ENCODE data around the gene MAB21L2. TPM values are rescaled to one million over a fixed set of nuclear protein-coding genes. Genes with fewer than 3 reads are reported as not detected.
A peak's percentile ranks its signal among the peaks of the same experiment; 100 is the strongest.
"Not testable (repeated sequence)": the region's sequence is repeated elsewhere in the genome, so short reads cannot be mapped to it uniquely, and the experiment has no call there.

The MAB21L2 gene
- total RNA-seq (3.0 and 6.4 TPM in 2 replicates), polyA plus RNA-seq (4.9 and 6.3 TPM in 2 replicates)

DNA sequence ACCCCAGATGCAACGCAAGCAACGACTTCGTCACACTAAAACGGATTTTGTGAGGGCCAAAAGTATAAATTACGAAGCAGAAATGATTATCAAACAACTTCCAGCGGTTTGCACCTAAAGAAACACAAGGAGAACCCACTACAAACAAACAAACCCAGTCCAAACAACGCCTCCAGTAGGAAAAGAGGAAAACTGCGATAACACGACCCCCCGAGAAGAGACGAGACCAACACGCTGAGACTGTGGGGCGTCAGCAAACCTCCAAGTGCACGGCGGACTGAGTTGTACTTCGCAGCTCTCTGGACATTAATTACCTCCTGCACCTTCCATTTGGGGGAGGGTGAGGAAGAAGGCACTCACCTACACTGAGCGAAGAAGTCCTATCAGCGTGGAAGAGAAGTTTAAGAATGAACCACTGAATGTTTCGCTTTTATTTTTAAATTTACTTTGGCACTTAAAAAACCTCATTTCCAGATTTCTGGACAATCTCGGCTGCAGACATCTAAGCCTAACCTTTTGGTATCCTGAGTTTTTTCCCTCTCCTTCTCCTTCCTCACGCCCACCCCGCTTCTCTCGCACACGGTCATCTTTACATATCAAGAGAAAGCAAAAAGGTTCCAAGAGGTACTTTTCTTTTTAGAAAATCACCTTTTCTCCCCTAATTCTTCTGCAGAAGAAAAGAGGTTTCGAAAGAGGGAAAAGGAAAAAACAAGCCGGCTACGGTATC is at the start of gene MAB21L2:
MAB21L2 (plus strand) TSS at position 6 of the 727 bp plus-strand sequence. CDS start 879 bp downstream, outside the sequence.
- Histone ChIP-seq H2AFZ (peak within 1 kb of the TSS; percentile 12), H3K36me3 (replicated peaks; ENCODE audit: insufficient read depth, low read depth) (no peaks in the 10 kb centered on the region), H3K4me3 (peak within 1 kb of the TSS; percentile 45), H3K4me1 (ENCODE audit: insufficient read depth) (peaks cover 5% of the 10 kb centered on the region), H3K27me3 (peaks cover 74% of the 10 kb centered on the region), H4K20me1 (ENCODE audit: insufficient read depth, poor library complexity, severe bottlenecking) (peaks cover 11% of the 10 kb centered on the region), H3K9me3 (ENCODE audit: low read depth) (no peaks in the 10 kb centered on the region), H3K4me2 (peak within 1 kb of the TSS; percentile 80), H3K27ac (no peak within 1 kb of the TSS), H3K79me2 (peaks cover 8% of the 10 kb centered on the region), H3K9me2 (replicated peaks; ENCODE audit: insufficient read depth) (no peaks in the 10 kb centered on the region)
- 26% methylated on average over 27 of the region's 27 CpGs for WGBS (ENCODE audit: low lambda C conversion rate, missing lambda C conversion rate)
- TF ChIP-seq, protein P1, sequence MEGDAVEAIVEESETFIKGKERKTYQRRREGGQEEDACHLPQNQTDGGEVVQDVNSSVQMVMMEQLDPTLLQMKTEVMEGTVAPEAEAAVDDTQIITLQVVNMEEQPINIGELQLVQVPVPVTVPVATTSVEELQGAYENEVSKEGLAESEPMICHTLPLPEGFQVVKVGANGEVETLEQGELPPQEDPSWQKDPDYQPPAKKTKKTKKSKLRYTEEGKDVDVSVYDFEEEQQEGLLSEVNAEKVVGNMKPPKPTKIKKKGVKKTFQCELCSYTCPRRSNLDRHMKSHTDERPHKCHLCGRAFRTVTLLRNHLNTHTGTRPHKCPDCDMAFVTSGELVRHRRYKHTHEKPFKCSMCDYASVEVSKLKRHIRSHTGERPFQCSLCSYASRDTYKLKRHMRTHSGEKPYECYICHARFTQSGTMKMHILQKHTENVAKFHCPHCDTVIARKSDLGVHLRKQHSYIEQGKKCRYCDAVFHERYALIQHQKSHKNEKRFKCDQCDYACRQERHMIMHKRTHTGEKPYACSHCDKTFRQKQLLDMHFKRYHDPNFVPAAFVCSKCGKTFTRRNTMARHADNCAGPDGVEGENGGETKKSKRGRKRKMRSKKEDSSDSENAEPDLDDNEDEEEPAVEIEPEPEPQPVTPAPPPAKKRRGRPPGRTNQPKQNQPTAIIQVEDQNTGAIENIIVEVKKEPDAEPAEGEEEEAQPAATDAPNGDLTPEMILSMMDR (IDR thresholded peaks at IDR 0.05; ENCODE audit: poor library complexity), result no peak
- TF ChIP-seq EZH2 (IDR thresholded peaks at IDR 0.05; ENCODE audit: borderline replicate concordance) (no peak), EZH2phosphoT487 (IDR thresholded peaks at IDR 0.05; ENCODE audit: low read depth, severe bottlenecking, unreplicated experiment) (no peak)
- peak; percentile 16 for DNase-seq (ENCODE audit: low spot score)

DNA sequence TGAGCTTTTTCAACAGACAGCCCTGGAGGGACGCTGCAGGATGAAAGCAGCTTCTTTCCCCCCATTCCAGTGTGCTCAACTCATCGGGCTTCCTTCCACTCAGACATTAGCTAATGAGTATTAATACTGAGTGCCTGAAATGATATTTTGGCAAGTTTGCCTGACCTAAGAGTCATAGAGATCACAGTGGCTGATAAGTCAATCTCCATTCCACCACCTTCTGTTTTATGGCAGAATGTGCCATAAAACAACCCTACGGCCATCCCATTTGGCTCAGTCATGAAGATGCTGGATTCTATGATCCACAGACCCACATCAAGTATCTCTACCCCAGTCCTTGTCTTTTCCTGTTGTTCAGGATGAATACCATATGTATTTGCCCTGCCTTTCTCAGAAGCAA is 48.3 kb upstream of the MAB21L2 start:
- WGBS (ENCODE audit: low lambda C conversion rate, missing lambda C conversion rate), result 89% methylated on average over 3 of the region's 3 CpGs
- H3K4me3 ChIP-seq, result no peak overlapping the region
- TF ChIP-seq, protein P1 (IDR thresholded peaks at IDR 0.05; ENCODE audit: poor library complexity), result no peak
- TF ChIP-seq EZH2 (IDR thresholded peaks at IDR 0.05; ENCODE audit: borderline replicate concordance) (no peak), EZH2phosphoT487 (IDR thresholded peaks at IDR 0.05; ENCODE audit: low read depth, severe bottlenecking, unreplicated experiment) (no peak)

DNA sequence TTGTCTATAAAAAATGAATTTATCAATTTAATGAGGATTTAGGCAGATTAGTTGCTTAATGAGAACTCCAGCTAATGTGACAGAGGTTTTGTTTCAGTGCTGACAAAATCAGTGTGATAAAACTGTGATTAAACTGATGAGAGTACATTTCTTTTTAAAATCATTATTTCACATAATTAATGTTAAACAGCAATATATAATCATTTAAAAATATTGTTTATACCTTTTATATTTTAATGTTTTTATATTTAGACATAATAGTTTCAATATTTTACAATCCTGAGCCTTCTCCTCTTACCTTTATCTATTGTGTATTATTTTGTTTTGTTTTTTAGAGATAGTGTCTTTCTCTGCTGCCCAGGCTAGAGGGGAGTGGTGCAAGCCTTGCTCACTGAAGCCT is 47.1 kb upstream of the MAB21L2 start:
- Histone ChIP-seq H3K4me2 (no peak overlapping the region), H3K9me2 (replicated peaks; ENCODE audit: insufficient read depth) (no peaks in the 10 kb centered on the region), H3K36me3 (replicated peaks; ENCODE audit: insufficient read depth, low read depth) (no peaks in the 10 kb centered on the region), H2AFZ (no peak overlapping the region), H3K79me2 (no peaks in the 10 kb centered on the region), H3K4me1 (ENCODE audit: insufficient read depth) (no peaks in the 10 kb centered on the region), H3K9me3 (ENCODE audit: low read depth) (no peaks in the 10 kb centered on the region), H4K20me1 (ENCODE audit: insufficient read depth, poor library complexity, severe bottlenecking) (no peaks in the 10 kb centered on the region), H3K27me3 (no peaks in the 10 kb centered on the region), H3K27ac (no peak overlapping the region), H3K4me3 (no peak overlapping the region)
- DNase-seq (ENCODE audit: low spot score), result no peak
- TF ChIP-seq EZH2phosphoT487 (IDR thresholded peaks at IDR 0.05; ENCODE audit: low read depth, severe bottlenecking, unreplicated experiment) (no peak), EZH2 (IDR thresholded peaks at IDR 0.05; ENCODE audit: borderline replicate concordance) (no peak)
- TF ChIP-seq, protein P1 (IDR thresholded peaks at IDR 0.05; ENCODE audit: poor library complexity), result no peak

More for the DNA sequence above, 48.3 kb upstream of the MAB21L2 start:
- H3K9me2 ChIP-seq (replicated peaks; ENCODE audit: insufficient read depth), result no peaks in the 10 kb centered on the region
- H3K27ac ChIP-seq, result no peak overlapping the region
- no peak overlapping the region for H2AFZ ChIP-seq
- H3K36me3 ChIP-seq (replicated peaks; ENCODE audit: insufficient read depth, low read depth), result no peaks in the 10 kb centered on the region
- H3K4me2 ChIP-seq, result no peak overlapping the region
- DNase-seq (ENCODE audit: low spot score), result no peak
- no peaks in the 10 kb centered on the region for H3K79me2 ChIP-seq
- H4K20me1 ChIP-seq (ENCODE audit: insufficient read depth, poor library complexity, severe bottlenecking), result no peaks in the 10 kb centered on the region
- H3K4me1 ChIP-seq (ENCODE audit: insufficient read depth), result no peaks in the 10 kb centered on the region
- no peaks in the 10 kb centered on the region for H3K9me3 ChIP-seq (ENCODE audit: low read depth)
- H3K27me3 ChIP-seq, result no peaks in the 10 kb centered on the region

DNA sequence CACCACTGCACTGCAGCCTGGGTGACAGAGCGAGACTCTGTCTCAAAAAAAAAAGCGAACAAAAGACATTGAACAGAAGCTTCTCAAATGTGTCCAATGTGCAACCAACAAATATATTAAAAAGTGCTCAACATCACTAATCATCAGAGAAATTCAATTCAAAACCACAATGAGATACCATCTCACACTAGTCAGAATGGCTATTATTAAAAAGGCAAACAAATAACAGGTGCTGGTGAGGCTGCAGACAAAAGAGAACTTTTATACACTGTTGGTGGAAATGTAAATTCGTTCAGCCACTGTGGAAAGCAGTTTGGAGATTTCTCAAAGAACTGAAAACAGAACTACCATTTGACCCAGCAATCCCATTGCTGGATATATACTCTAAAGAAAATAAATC is 44.0 kb upstream of the MAB21L2 start:
- DNase-seq (ENCODE audit: low spot score); H3K27me3 ChIP-seq; H3K36me3 ChIP-seq (replicated peaks; ENCODE audit: insufficient read depth, low read depth); H3K9me2 ChIP-seq (replicated peaks; ENCODE audit: insufficient read depth); H3K27ac ChIP-seq; H4K20me1 ChIP-seq (ENCODE audit: insufficient read depth, poor library complexity, severe bottlenecking); H3K4me3 ChIP-seq; H3K9me3 ChIP-seq (ENCODE audit: low read depth); H3K4me2 ChIP-seq; H3K79me2 ChIP-seq; H2AFZ ChIP-seq; H3K4me1 ChIP-seq (ENCODE audit: insufficient read depth): not testable (repeated sequence)
- 95% methylated on average over 3 of the region's 3 CpGs for whole genome bisulfite sequencing (ENCODE audit: low lambda C conversion rate, missing lambda C conversion rate)
